Thymus (tissue), 11 donors: ENCODE measurements around the gene DGKG. TPM values are rescaled to one million over a fixed set of nuclear protein-coding genes. Genes with fewer than 3 reads are reported as not detected.

Experiments
- DNase-seq, 9 donors: peaks; one replicate each; pipeline ENCODE4 v3.0.0-alpha.2; 2013; ENCODE audit warnings: low spot score in 9 of 9, low read depth in 6 of 9, missing footprints in 1 of 9
- H3K27ac ChIP-seq, 2 donors: one replicate each; pipeline ENCODE4 v1.5.1; 2013; ENCODE audit warnings: control low read depth in 1 of 2, low read depth in 1 of 2, low read length in 1 of 2, mild to moderate bottlenecking in 1 of 2, moderate library complexity in 1 of 2
- H3K27me3 ChIP-seq, 2 donors: one replicate each; pipeline ENCODE4 v1.5.1; 2013; ENCODE audit warnings: low read length in 1 of 2; ENCODE audit not compliant: control insufficient read depth in 2 of 2, insufficient read depth in 1 of 2
- H3K36me3 ChIP-seq, 2 donors: one replicate each; pipeline ENCODE4 v1.5.1; 2013; ENCODE audit warnings: low read length in 1 of 2, mild to moderate bottlenecking in 1 of 2, moderate library complexity in 1 of 2; ENCODE audit not compliant: control insufficient read depth in 2 of 2, insufficient read depth in 2 of 2
- H3K4me1 ChIP-seq, 2 donors: one replicate each; pipeline ENCODE4 v1.5.1; 2013; ENCODE audit warnings: low read length in 2 of 2; ENCODE audit not compliant: control insufficient read depth in 2 of 2, insufficient read depth in 2 of 2
- H3K4me3 ChIP-seq, 2 donors: one replicate each; pipeline ENCODE4 v1.5.1; 2013; ENCODE audit warnings: low read length in 2 of 2, control low read depth in 1 of 2, mild to moderate bottlenecking in 1 of 2
- H3K9me3 ChIP-seq, 2 donors: one replicate each; pipeline ENCODE4 v1.5.1; 2013; ENCODE audit warnings: low read length in 1 of 2, mild to moderate bottlenecking in 1 of 2; ENCODE audit not compliant: control insufficient read depth in 2 of 2, insufficient read depth in 1 of 2
- WGBS: extraction: QIAGEN DNeasy Blood & Tissue Kit; methylation state at CpG from one replicate; pipeline ENCODE4 v1.1.7; 2013; 5-methylcytosine and 5-hydroxymethylcytosine counted together
- polyA plus RNA-seq: library from polyadenylated mRNA; stranded (reverse); fragments of 200-250 nt; gene quantifications from one replicate; pipeline ENCODE4 v1.2.3, GENCODE V29; 2013
- total RNA-seq: library from RNA; stranded (reverse); fragments of 120-200 nt; gene quantifications from one replicate; pipeline ENCODE4 v1.2.4, GENCODE V29; 2013
- donor health status: healthy.

The DGKG gene
- total and polyA plus RNA-seq, 2 donors: 1.1 to 1.6 TPM

DNA sequence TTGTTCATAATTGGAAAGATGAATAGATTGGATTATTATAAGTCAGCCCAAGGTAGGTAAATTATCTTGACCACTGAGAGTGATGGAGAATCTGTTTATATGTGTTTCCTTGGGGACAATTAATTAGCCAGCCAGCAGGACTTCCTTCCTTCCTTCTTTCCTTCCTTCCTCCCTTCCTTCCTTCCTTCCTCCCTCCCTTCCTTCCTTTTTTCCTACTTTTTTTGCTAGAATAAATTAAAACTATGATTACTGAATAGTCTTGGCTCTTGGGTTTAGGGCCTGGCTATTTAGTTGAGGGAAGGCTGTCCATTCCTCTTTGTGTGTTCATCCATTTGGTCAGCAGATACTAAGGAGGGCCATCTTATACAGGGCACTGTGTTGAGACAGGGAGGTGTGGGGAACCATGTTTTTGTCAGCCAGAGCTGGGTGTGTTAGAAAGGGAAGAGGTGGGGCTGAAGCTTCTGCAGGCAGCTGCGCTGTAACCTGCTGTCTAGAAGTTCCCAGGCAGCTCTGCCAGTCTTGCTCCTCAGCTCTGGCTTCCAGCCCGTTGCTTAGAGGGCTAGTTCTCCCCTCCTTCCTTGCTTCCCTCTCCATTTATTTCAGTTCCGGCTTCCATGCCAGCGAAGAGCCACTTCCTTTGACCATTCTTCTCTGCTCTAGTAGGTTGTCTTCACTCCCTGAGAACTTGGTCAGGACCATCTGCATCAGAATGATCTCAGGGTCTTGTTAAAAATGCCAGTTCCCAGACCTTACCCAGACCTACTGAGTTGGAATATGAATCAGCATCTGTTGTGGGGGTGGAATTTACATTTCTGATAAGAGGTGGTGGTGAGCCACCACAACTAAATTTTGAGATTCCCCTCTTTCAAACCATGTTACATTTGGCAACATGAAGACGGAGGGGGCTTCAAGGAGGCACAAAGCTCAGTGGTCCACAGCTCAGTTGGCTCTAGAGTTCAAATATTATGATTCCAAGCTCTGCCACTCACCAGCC lies 113.9 kb downstream of the DGKG start:
- 75% methylated on average over 5 of the region's 5 CpGs for WGBS
- peak in 1 of 9 donors; percentile 54 for DNase-seq
- no peaks in the 10 kb centered on the region for H3K27me3 ChIP-seq
- H3K36me3 ChIP-seq: no peaks in the 10 kb centered on the region
- no peak overlapping the region for H3K27ac ChIP-seq
- peaks cover 0 to 4% of the 10 kb centered on the region in 2 donors for H3K9me3 ChIP-seq
- no peak overlapping the region for H3K4me3 ChIP-seq
- H3K4me1 ChIP-seq: peaks cover 4 to 44% of the 10 kb centered on the region in 2 donors

DNA sequence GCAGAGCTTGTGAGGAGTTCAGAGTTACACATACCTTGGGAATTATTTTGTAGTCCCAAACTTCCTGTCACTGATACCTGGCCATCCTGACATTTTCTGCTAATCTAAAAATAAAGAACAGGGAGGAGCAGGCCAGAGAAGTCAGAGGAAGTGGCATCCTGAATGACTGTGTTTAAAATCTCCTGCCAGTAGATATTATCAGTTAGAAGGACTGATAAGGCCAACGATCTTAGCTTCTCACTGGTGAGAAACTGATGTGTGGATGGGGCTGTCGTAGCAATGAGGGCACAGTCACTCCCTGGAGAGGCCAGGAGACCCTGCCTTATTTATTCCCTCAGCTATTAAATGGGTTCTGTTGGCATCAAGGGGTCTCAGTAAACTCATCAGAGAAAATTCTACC lies 115.1 kb downstream of the DGKG start:
- no peak overlapping the region for H3K4me3 ChIP-seq
- peaks cover 0 to 7% of the 10 kb centered on the region in 2 donors for H3K9me3 ChIP-seq
- 13% methylated on average over 2 of the region's 2 CpGs for WGBS
- no peaks in the 10 kb centered on the region for H3K36me3 ChIP-seq
- H3K4me1 ChIP-seq: peaks cover 8 to 51% of the 10 kb centered on the region in 2 donors
- DNase-seq: no peak
- no peaks in the 10 kb centered on the region for H3K27me3 ChIP-seq
- no peak overlapping the region for H3K27ac ChIP-seq

DNA sequence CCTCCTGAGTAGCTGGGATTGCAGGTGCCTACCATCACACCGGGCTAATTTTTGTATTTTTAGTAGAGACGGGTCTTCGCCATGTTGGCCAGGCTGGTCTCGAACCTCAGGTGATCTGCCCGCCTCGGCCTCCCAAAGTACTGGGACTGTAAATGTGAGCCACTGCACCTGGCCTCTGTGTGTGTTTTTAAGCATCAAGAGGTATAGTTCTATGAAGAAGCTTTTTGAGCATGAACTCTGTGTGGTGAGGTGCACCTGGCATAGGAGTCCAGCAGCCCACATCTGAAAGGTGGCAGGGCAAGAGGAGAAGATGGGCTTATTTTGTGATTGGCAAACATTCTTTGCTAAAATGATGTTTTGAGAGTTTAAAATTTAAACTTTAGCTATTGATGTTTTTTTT lies 118.0 kb downstream of the DGKG start:
- H3K27ac ChIP-seq: no peak overlapping the region
- DNase-seq: peak in 2 of 9 donors; percentile 51 to 74
- no peaks in the 10 kb centered on the region for H3K36me3 ChIP-seq
- no peak overlapping the region for H3K4me3 ChIP-seq
- H3K27me3 ChIP-seq: no peaks in the 10 kb centered on the region
- WGBS: 69% methylated on average over 6 of the region's 6 CpGs
- peaks cover 0 to 7% of the 10 kb centered on the region in 2 donors for H3K9me3 ChIP-seq
- peaks cover 8 to 55% of the 10 kb centered on the region in 2 donors for H3K4me1 ChIP-seq

DNA sequence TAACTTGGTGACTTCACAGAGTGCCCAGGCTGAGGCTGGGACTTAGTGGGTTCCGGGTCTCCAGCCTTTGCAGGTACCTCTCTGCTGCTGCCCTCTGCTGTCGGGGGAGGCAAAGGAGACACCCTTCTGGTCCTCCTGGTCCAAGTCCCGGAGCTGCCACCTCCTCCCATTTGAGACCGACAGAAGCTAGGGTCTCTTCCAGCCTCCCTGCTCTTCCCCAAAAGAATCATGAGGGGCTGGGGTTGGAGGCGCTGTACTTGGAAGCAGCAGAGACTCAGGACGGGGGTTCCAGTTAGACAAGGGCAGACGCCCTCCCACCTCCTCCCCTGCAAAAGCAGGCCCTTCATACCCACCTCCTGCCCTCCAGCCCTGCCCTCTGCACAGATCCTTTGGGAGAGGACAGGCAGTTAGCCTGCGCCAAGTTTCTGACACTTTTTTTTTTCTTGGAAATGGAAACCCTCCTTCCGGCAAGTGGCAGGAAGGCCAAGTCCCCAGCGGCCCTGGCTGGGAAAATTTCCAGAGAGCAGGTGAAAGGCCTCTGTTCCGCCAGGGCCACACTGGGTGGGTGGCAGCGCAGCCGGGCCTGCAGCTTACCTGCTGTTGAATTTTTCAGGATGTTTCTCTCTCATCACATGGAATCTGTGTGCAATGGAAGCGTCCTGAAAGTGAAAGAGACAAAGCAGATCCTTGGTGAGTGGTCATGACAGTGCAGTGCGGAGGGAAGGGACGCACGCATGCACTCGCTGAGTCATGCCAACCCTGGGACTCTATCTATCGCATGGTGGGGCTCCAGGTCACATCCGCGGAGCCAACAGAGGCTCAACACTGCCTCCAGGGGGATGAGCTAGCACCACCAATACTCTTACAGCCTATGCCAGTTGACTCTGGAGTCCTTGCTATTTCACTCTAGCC lies 119.9 kb downstream of the DGKG start:
- Histone ChIP-seq H3K4me1 (peaks cover 8 to 42% of the 10 kb centered on the region in 2 donors), H3K4me3 (no peak overlapping the region), H3K36me3 (no peaks in the 10 kb centered on the region), H3K9me3 (peaks cover 0 to 7% of the 10 kb centered on the region in 2 donors), H3K27ac (peak overlapping the region in 1 of 2 donors; percentile 41), H3K27me3 (no peaks in the 10 kb centered on the region)
- WGBS: 30% methylated on average over 21 of the region's 21 CpGs
- peak in 4 of 9 donors; percentile 60 to 82 (median 70) for DNase-seq

DNA sequence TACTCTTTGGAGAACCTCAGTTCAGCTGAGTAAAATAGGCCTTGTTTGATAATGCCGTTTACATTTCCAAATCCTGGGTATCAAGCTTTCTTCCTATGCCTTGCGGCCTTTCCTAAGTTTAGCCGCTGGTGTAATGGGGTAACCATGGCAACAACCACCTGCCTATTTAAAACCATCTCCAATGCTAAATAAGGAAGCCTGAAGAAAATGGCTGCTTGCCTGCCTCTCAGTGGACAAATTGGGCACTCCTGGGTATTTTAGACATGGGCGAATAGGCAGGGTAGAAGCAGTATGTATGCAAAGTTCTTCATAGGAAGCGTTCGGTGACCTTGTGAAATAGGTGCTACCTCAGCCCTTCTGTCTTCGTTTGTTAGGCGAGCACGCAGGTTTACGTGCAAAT lies 122.7 kb downstream of the DGKG start:
- no peaks in the 10 kb centered on the region for H3K27me3 ChIP-seq

DNA sequence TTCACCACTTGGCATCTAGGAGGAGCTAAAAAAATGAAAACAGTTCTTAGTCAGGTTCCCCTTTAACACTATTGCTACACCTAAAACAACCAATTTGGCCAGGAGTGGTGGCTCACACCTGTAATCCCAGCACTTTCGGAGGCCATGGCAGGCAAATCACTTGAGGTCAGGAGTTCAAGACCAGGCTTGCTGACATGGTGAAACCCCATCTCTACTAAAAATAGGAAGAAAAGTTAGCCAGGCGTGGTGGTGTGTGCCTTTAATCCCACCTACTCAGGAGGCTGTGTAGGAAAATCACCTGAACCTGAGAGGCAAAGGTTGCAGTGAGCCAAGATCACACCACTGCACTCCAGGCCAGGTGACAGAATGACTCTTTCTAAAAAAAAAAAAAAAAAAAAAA lies 124.1 kb downstream of the DGKG start:
- Histone ChIP-seq H3K4me1 (peaks cover 12 to 30% of the 10 kb centered on the region in 2 donors), H3K27me3 (no peaks in the 10 kb centered on the region), H3K36me3 (no peaks in the 10 kb centered on the region), H3K9me3 (peaks cover 0 to 3% of the 10 kb centered on the region in 2 donors), H3K4me3 (no peak overlapping the region), H3K27ac (no peak overlapping the region)
- WGBS: 91% methylated on average over 2 of the region's 2 CpGs
- DNase-seq: no peak

More for the DNA sequence above, 122.7 kb downstream of the DGKG start:
- Histone ChIP-seq H3K4me1 (peaks cover 12 to 44% of the 10 kb centered on the region in 2 donors), H3K27ac (no peak overlapping the region), H3K9me3 (peaks cover 0 to 3% of the 10 kb centered on the region in 2 donors), H3K4me3 (no peak overlapping the region), H3K36me3 (no peaks in the 10 kb centered on the region)
- no peak for DNase-seq
- WGBS: 93% methylated on average over 10 of the region's 10 CpGs

DNA sequence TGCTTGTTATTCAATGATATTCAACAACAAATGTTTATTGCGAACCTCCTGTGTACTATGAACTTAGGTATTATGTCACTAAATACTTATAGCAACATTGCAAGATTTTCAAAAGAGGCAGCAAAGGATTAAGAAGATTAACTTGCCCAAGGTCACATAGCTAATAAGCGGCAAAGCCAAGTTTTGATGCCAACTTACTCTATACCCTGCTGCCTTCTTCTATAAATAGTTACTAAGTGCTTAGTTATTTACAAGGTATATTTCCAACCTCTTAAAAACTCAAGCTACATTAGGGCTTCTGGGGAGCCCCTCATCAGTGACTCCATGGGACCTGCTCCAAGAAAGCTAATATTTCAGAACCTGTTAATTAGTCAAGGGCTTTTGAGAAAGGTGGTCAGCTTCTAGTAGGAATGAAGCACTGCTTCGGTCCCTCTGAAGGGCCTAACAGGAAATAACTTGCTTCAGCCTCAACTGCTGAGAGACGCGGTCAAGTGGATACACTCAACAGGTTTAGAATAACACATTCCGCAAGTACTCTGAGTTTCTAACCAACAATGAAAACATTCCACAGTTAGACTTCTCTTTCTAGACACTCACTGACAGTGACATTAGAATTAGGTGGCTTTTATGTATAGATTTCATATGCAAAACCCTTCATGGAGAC lies 125.5 kb downstream of the DGKG start:
- Histone ChIP-seq H3K27ac (no peak overlapping the region), H3K36me3 (no peaks in the 10 kb centered on the region), H3K27me3 (no peaks in the 10 kb centered on the region), H3K4me3 (no peak overlapping the region), H3K9me3 (no peaks in the 10 kb centered on the region), H3K4me1 (peaks cover 8 to 17% of the 10 kb centered on the region in 2 donors)
- WGBS: 92% methylated on average over 6 of the region's 6 CpGs
- DNase-seq: no peak

DNA sequence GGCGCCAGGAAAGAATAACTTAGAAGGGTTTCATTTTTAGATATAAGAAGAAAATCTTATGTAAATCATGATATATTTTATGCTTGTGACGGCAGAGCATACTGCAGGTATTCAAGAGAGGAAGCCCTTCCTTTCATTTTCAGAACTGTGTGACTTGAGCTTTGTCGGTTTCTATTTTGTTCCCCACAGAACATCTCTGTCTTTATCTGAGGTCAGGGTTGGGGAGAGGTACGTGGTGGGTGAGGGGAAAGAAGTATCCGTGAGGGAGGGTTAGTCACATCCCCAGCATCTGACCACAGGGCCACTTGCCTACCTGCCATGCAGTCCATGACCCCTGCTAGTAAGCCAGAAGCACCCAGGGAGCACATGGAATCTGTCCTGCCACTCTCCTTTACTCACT lies 126.5 kb downstream of the DGKG start:
- Histone ChIP-seq H3K9me3 (no peaks in the 10 kb centered on the region), H3K4me1 (peaks cover 8 to 17% of the 10 kb centered on the region in 2 donors), H3K4me3 (no peak overlapping the region), H3K27me3 (no peaks in the 10 kb centered on the region), H3K27ac (peak overlapping the region in 1 of 2 donors; percentile 32), H3K36me3 (no peaks in the 10 kb centered on the region)
- WGBS: 9% methylated on average over 5 of the region's 5 CpGs
- DNase-seq: peak in 1 of 9 donors; percentile 69
